ENCODE measurements around the gene LRCOL1.

GRCh38 chr12:132651444-132652100, 41.2 kb upstream of the LRCOL1 start:
- TF ChIP-seq POLR2A (IDR thresholded peaks at IDR 0.05) (no peak), CTCF (IDR thresholded peaks at IDR 0.05) (no peak)
